Measurements from ENCODE around the gene MTCL3.

- TF ChIP-seq CTCF (conservative IDR thresholded peaks at IDR 0.05; ENCODE audit: low read depth, low read length) (peak; percentile 43), EZH2 (IDR thresholded peaks at IDR 0.05; ENCODE audit: borderline replicate concordance, low read depth, low read length, poor library complexity, severe bottlenecking) (no peak)
Observed at GRCh38 chr6:127547904-127548649, 28.9 kb upstream of the MTCL3 start.
